SK-N-MC (cell line): ENCODE results near the gene GRIK4.

ENCODE experiments used
- DNase-seq: peaks from one replicate; pipeline ENCODE4 v3.0.0-alpha.2; 2011; ENCODE audit warnings: low read depth, low spot score
- H3K27ac ChIP-seq: fragments of 200-600 bp; sonication (generic); 2 replicates; pipeline ENCODE4 v1.5.1; 2016; ENCODE audit warnings: mixed run types
- H3K36me3 ChIP-seq: fragments of 200-600 bp; sonication (generic); 2 replicates; pipeline ENCODE4 v1.6.1; 2017; ENCODE audit warnings: antibody characterized with exemption, low read length, mixed read lengths; ENCODE audit not compliant: insufficient read depth
- H3K4me3 ChIP-seq: fragments of 200-600 bp; sonication (generic); 2 replicates; pipeline ENCODE4 v1.5.1; 2016
- H3K9ac ChIP-seq: fragments of 200-600 bp; sonication (generic); 2 replicates; pipeline ENCODE4 v1.8.0; 2017; ENCODE audit warnings: mixed run types, mixed read lengths; ENCODE audit not compliant: insufficient read length
- H3K9me3 ChIP-seq: fragments of 200-600 bp; sonication (generic); 2 replicates; pipeline ENCODE4 v1.6.1; 2017; ENCODE audit warnings: low read depth, mild to moderate bottlenecking, antibody characterized with exemption, low read length, moderate library complexity, mixed read lengths
- EZH2 ChIP-seq: fragments of 200-600 bp; sonication (generic); IDR thresholded peaks from one replicate; pipeline ENCODE4 v1.6.1; 2017; ENCODE audit warnings: antibody characterized with exemption
- FOXP2 ChIP-seq: optimal IDR thresholded peaks from 2 replicates; pipeline ENCODE3; 2011; ENCODE audit warnings: mild to moderate bottlenecking, moderate library complexity; ENCODE audit not compliant: insufficient read depth; ENCODE audit errors: extremely low read length, control extremely low read depth
- POLR2AphosphoS5 ChIP-seq: IDR thresholded peaks from 2 replicates; pipeline ENCODE4 v1.6.1; 2012; ENCODE audit warnings: mild to moderate bottlenecking, low read depth, low read length, borderline replicate concordance

Gene GRIK4

GRCh38 chr11:120537996-120538395, 26.4 kb downstream of the GRIK4 start:
- no peak overlapping the region for H3K27ac ChIP-seq
- no peaks in the 10 kb centered on the region for H3K36me3 ChIP-seq
- no peak overlapping the region for H3K4me3 ChIP-seq
- H3K9me3 ChIP-seq: no peaks in the 10 kb centered on the region
- TF ChIP-seq FOXP2 (no peak), POLR2AphosphoS5 (no peak), EZH2 (no peak)
- no peak overlapping the region for H3K9ac ChIP-seq
- DNase-seq: no peak

DNA sequence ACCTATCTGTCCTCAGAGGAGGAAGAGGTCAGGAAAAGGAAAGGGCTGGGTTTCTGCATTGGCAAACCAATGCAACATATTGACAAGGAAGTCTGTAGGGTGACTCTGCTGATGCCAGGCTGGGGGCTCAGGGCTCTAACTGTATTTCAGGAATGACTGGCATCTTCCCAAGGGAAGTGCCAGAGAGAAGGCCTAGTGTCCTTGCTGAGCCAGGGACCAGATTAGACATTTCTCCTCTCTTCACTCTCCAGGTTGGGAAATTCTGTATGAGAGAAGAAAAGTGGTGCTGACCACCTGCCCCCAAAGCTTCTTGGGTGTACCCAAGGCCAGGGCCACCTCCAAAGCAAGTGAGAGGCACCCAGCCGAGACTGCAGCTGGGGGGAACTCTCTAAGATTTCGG, 27.2 kb downstream of the GRIK4 start:
- H3K36me3 ChIP-seq: no peaks in the 10 kb centered on the region
- TF ChIP-seq POLR2AphosphoS5 (no peak), EZH2 (no peak), FOXP2 (no peak)
- no peak for DNase-seq
- no peak overlapping the region for H3K9ac ChIP-seq
- no peak overlapping the region for H3K27ac ChIP-seq
- H3K4me3 ChIP-seq: no peak overlapping the region
- no peaks in the 10 kb centered on the region for H3K9me3 ChIP-seq

DNA sequence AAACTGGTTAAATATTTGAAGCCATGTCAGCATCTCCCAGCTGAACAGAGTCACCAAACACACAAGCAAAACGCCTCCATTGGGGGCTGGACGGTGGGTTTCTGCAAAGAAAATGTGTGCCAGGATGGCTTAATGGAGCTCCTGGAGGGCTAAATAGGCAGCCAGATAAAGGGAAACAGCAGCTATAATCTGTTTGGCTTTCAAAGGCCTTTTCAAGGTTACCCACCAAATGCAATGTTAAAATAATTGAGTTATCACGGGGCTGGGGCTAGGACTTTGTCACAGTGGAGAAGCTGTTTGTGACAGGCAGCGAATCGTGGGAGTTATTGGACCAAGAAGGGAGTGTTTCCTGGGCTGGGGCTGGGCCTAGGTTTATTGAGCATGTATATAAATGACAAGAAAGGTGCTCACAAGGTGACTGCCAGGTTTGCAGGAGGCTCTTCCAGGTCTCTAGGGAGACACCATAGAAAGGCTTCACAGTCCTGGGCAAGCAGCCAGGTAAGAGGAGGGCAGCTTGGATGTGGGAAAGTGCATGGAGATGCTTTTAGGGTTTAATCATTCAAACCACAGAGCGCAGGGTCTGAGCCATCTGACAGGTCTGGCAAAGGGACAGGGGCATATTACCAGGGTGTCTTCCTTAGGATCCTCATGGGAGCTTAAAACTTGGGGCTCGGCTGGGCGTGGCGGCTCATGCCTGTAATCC, 28.3 kb downstream of the GRIK4 start:
- TF ChIP-seq POLR2AphosphoS5: no peak
- no peak for TF ChIP-seq FOXP2
- no peak for TF ChIP-seq EZH2
- DNase-seq: no peak
- Histone ChIP-seq H3K9ac (no peak overlapping the region), H3K27ac (no peak overlapping the region), H3K9me3 (no peaks in the 10 kb centered on the region), H3K4me3 (no peak overlapping the region), H3K36me3 (no peaks in the 10 kb centered on the region)

- DNase-seq: no peak
- H3K4me3 ChIP-seq: no peak overlapping the region
- no peaks in the 10 kb centered on the region for H3K36me3 ChIP-seq
- no peak overlapping the region for H3K27ac ChIP-seq
- TF ChIP-seq EZH2: no peak
- TF ChIP-seq FOXP2: no peak
- no peak for TF ChIP-seq POLR2AphosphoS5
- no peak overlapping the region for H3K9ac ChIP-seq
- H3K9me3 ChIP-seq: no peaks in the 10 kb centered on the region
These were observed 29.4 kb downstream of the GRIK4 start for GRCh38 chr11:120540744-120541465.

DNA sequence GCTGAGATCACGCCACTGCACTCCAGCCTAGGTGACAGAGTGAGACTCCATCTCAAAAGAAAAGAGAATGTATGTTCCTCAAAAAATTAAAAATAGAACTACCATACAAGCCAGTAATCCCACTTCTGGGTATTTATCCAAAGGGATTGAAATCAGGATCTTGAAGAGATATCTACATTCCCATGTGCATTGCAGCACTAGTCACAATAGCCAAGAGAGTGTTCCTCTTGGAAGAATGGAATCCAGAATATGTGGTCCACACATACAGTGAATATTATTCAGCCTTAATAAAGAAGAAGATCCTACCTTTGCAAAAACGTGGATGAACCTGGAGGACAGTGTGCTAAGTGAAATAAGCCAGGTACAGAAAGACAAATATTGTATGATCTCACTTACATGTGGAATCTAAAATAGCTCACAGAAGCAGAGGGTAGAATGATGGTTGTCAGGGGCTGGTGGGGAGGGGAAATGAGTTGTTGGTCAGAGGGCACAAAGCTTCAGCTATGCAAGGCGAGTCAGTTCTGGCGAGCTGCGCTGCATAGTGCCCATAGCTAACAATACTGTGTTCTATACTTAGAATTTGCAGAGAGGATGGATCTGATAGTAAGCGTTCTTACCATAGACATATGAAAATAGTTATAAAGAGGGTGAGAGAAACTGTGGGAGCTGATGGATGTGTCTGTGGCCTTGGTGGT, 32.1 kb downstream of the GRIK4 start:
- no peak for DNase-seq
- TF ChIP-seq POLR2AphosphoS5 (no peak), FOXP2 (no peak), EZH2 (no peak)

GRCh38 chr11:120545813-120546212, 34.3 kb downstream of the GRIK4 start:
- no peak for TF ChIP-seq FOXP2
- TF ChIP-seq EZH2: no peak
- no peak for TF ChIP-seq POLR2AphosphoS5
- DNase-seq: no peak
- no peak overlapping the region for H3K27ac ChIP-seq

More for the DNA sequence above, 32.1 kb downstream of the GRIK4 start:
- Histone ChIP-seq H3K27ac (no peak overlapping the region), H3K9me3 (no peaks in the 10 kb centered on the region), H3K4me3 (no peak overlapping the region), H3K9ac (no peak overlapping the region), H3K36me3 (no peaks in the 10 kb centered on the region)

DNA sequence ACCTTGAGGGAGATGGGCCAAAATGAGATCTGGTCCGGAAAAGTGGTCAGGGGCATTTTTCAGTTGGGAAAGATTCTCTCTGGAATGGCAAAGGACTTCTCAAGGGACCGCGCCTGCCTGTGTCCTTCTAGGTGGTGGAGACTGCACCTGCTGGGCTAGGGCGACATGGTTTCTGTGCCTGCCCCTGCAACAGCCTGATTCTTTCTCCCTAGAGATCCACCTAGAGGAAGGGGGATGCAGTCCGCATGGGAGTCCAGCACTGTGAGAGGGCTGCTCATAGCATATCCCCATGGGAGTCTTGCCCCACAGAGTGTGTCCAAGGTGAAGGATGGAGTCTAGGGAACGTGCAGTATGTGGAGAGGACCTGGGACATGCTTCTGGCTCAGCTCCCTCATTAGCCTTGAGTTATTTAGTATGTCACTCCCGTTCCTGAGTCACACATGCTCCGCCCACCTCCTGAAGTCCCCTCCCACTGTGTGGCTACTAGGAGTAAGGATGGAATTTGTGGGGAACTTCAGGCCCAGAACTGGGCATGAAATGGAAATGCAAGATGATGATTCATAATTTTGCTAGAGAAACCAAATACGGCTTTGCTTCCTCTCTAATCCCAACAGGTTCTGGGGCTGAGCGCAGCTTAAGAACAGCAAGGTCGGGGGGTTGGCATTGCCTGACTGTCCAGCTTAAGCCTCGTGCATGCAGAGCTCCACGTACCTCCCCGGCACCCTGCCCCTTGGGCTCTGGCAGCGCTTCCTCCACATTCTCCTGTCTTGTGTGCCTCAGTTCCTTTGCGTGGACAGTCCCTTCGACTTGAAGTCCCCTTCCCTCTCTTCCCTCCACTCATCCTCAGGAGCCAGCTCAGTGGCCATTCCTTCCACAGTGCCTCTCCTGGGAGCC, 35.0 kb downstream of the GRIK4 start:
- no peaks in the 10 kb centered on the region for H3K9me3 ChIP-seq
- no peak for DNase-seq
- no peak for TF ChIP-seq POLR2AphosphoS5
- no peak for TF ChIP-seq FOXP2
- TF ChIP-seq EZH2: no peak
- no peak overlapping the region for H3K9ac ChIP-seq
- H3K27ac ChIP-seq: no peak overlapping the region
- H3K36me3 ChIP-seq: no peaks in the 10 kb centered on the region
- H3K4me3 ChIP-seq: no peak overlapping the region

More at GRCh38 chr11:120545813-120546212, 34.3 kb downstream of the GRIK4 start:
- Histone ChIP-seq H3K9me3 (no peaks in the 10 kb centered on the region), H3K36me3 (no peaks in the 10 kb centered on the region), H3K9ac (no peak overlapping the region), H3K4me3 (no peak overlapping the region)
